Activated T-helper 1 cell treated with anti-CD3 and anti-CD28 coated beads, Interleukin-2, amount 50 U/mL, for 16 hours (primary cell): Measurements from ENCODE around the gene ABCC3.

ENCODE experiments used
- DNase-seq, 2 donors: peaks; one replicate each; pipeline ENCODE4 v3.0.0-alpha.2; 2020; ENCODE audit warnings: low read depth in 1 of 2, low spot score in 1 of 2

ABCC3 gene

GRCh38 chr17:50626037-50626574, 8.6 kb upstream of the ABCC3 start:
- DNase-seq, result peak; percentile 21 to 31

DNA sequence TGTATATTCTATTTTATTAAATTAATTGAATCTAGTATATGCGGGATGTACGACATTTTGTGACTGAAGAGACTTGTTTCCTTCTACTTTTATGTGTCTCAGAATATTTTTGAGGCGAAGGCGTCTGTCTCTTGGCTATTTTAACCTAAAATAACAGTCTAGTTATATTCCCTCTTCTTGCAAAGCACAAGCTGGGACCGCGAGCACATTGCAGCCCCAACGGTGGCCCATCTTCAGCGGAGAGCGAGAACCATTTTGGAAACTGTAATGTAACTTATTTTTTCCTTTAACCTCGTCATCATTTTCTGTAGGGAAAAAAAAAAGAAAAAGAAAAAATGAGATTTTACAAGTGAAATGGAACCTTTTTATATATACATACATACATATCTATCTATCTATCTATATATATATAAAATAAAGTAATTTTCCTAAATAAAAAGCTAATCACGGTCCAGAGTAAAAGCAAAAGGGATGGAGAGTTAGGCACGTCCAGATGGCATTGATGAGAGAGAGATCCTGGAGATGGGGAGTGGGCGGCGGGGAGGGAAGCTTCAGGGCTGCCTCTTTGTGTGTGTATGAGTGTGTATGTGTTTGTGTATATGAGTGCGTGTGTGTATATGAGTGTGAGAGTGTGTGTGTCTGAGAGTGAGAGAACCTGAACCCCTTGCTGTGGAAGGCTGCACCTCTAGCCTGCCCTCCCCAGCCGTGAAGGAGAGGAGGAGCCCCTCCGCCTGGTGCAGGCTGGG, 7.5 kb upstream of the ABCC3 start:
- DNase-seq, result no peak

GRCh38 chr17:50627782-50628601, 6.7 kb upstream of the ABCC3 start:
- no peak for DNase-seq

GRCh38 chr17:50629902-50630301, 4.8 kb upstream of the ABCC3 start:
- DNase-seq, result no peak

DNA sequence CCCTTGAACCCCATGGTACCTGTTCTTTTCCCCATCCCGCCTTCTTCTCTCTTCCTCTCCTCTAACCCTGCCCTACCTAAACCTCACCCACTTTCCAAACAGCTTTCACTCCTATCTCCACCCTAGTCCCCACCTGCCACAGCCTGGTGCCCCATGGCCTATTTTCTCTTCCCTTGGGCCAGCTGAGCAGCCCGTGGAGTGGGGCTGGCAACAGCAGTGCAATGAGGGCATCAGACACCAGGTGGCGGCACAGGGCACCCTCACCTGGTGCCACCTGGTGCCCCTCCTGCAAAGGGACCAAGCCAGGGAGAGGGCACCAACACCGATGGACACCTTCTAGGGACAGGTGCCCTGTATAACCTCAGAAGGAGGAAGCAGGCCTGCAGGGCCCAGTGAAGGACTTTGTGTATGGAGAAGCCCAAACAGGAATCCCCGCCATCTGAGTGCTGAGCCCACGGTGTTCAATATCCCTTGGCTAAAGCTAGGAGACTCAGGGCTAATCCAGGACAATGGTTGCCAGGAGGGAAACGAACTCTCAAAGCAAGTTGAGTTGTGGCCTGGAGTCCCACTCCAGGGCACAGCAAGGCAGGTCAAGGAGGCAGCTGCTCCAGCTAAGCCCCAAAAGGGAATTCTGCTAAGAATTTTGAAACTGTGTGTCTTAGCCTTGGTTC, 4.0 kb upstream of the ABCC3 start:
- DNase-seq, result peak; percentile 23 to 27

DNA sequence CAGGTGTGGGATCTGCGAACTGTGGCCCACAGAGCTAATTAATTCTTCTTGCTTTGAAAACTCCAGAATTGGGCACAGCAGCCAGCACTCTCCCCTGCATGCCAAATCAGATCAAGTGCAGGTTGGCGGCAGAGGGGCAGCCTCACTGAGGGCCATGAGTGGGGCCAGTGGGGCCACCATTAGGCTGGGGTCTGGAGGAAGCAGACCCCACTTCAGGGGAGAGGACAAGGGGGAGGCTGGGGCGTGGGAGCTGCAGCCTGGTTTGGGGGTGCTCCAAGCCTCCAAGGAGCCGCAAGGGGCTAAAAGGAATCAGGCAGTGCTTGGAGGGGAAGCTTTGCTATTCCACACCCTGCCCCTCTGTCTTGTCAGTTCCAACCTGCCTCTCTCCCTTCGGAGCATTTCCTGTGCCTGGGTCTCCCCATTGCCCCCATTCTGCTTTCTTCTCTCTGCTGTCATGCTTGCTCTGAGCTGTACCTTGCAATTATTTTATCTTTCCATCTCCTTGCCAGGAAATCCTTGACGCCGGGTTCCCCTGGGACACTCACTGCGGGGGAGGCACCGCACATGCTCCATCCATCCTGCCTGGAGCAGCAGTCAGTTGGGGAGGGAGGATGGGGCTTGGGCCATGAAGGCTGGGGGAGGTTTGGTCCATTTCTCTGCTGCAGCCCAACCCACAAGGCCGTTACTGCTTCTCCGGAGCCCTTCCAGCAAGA, 3.3 kb upstream of the ABCC3 start:
- no peak for DNase-seq

- no peak for DNase-seq
Measured at GRCh38 chr17:50631908-50632571, 2.6 kb upstream of the ABCC3 start.

DNA sequence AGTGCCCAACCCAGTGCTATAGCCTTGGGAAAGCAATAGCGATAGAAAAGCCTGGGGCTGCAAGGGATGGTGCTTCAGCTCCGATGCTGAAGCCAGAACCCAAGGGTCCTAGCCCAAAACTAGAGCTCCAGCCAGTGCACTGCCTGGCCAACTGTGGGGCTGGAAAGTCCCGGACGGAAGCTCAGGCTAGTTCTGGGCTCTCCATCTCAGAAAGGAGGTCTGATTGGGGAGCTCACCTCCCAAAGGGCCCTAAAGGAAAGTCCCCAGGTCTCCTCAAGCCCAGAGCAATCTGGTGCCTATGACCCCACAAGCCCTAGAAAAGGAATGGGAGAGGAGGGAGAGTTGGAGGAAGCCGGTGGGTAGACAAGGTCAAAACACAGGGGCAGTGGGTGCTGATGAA, 2.0 kb upstream of the ABCC3 start:
- no peak for DNase-seq

DNA sequence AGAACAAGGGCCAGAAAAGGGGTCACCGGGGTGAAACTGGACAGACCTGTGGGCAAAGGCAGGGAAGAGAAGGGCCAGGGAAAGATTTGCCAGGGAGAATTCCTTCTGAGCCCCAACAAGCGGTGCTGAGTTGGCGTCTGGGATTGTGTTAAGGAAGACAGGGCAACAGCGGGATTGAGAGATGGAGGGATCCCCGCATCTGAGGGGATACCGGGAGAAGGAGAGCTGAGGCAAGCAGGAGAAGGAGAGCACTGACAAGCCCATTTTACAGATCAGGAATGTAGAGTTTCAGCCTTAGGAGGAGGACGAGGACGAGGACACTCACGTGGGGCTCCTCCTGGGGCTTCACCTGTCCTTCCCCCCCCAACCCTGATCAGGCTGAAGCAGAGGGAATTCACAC, 998 bp upstream of the ABCC3 start:
- no peak for DNase-seq

GRCh38 chr17:50634915-50635731, 442 bp downstream of the ABCC3 start:
- DNase-seq, result no peak

- no peak for DNase-seq
Measured at GRCh38 chr17:50635732-50635981, 976 bp downstream of the ABCC3 start.

- DNase-seq, result no peak
Measured at GRCh38 chr17:50635982-50636803, 1.5 kb downstream of the ABCC3 start.

DNA sequence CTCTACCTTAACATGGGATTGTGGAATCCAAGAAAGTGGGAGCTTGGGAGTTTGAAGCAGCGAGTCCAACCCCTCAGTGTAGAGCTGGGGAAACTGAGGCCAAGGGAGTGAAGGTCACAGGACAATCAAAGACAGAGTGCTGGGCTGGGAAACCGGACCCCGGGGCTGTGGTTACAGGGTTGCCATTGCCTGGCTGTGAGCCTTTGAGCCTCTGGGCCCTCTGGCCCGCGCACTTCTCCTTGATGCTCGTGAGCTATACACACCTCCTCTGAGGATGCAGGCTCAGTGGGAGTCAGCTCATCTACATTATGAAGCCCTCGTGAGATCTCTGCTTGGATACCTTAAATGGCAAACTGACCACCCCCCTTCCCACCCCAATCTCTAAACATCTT, 2.1 kb downstream of the ABCC3 start:
- no peak for DNase-seq

GRCh38 chr17:50637829-50638605, 3.3 kb downstream of the ABCC3 start:
- no peak for DNase-seq

GRCh38 chr17:50638606-50638965, 3.9 kb downstream of the ABCC3 start:
- DNase-seq, result no peak

DNA sequence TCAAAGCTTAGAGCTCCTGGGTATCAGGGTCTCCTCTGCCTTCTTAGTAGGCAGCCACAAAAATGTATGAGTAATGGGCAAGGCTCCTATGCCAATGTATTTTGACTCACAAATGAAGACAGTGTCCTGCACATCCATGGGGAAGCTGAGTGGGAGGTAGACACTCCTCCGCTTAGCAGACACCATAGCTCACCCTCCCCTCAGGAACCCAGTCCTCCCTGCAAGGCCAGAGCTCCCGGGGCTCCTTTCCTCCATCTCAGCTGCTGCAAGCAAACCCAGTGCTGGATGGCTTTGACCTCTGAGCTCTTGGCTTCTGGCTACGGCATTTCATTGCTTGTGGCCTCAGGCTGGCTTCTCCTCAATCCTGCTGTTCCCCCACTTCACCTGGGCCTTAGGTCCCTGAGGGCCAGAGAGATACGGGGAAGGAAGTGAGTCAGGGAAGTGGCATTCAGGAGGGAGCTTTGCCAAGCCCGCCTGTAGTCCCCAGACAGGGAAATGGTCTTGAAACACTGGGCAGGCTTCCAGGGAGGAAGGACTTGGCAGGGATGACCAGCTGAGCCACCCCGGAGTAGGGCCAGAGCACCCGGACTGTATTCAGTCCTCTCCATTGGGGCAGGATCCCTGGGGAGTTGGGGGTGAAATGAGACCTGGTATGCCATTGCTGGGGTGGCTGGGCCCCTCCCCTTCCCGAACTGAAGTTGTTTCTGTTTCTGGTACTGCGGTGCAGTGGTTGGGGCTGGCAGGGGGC, 4.5 kb downstream of the ABCC3 start:
- no peak for DNase-seq

DNA sequence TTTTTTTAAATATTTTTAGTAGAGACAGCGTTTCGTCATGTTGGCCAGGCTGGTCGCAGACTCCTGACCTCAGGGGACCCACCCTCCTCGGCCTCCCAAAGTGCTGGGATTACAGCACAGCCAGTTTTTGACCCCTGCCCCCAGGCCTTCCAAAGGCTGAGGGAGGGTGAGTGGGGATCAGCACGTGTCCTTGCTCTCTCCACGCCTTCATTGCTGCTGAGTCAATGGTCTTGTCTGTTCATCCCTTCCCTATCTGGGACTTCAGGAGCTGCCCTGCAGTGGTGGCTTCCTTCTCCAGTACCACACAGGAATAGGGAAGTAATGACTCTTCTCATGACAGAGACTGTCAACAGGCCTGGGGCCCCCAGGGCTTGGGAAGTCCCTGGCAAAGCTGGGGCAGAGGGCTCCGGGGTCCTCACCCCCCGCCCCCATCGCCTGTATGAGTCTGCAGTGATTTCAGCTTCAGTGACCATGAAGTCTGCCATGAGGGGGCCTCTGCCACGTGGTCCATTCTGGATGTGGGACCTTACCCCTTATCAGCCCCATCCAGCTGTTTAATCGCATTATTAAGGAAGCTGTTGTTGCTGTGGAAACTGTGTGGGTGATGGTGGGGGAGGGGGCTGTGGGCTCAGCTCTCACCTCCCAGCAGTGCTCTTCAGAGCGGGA, 6.1 kb downstream of the ABCC3 start:
- DNase-seq, result no peak
